Astrocyte (in vitro differentiated cells and primary cell): ENCODE data around the gene ARHGAP24. TPM values are rescaled to one million over a fixed set of nuclear protein-coding genes. Genes with fewer than 3 reads are reported as not detected.

Experiments
- DNase-seq: peaks from one replicate; pipeline ENCODE4 v3.0.0-alpha.2; 2010; ENCODE audit warnings: low read depth
- FAIRE-seq: peaks from 2 replicates; lab custom pipeline; 2011; peaks lifted over from hg19 to GRCh38; lab: Jason Lieb, UNC
- H2AFZ ChIP-seq: 2 replicates; pipeline ENCODE4 v1.6.0; 2012; ENCODE audit warnings: low read depth, low read length, inconsistent platforms
- H3K27ac ChIP-seq: 2 replicates; pipeline ENCODE4 v1.5.1; 2011; ENCODE audit warnings: low read depth, low read length, inconsistent platforms
- H3K27me3 ChIP-seq: 2 replicates; pipeline ENCODE4 v1.6.0; 2011; ENCODE audit warnings: low read length, inconsistent platforms; ENCODE audit not compliant: insufficient read depth
- H3K36me3 ChIP-seq: 2 replicates; pipeline ENCODE4 v1.5.1; 2011; ENCODE audit warnings: low read length, inconsistent platforms; ENCODE audit not compliant: insufficient read depth
- H3K4me1 ChIP-seq: 2 replicates; pipeline ENCODE4 v1.5.1; 2011; ENCODE audit warnings: low read length, inconsistent platforms; ENCODE audit not compliant: insufficient read depth
- H3K4me2 ChIP-seq: 2 replicates; pipeline ENCODE4 v1.6.0; 2012; ENCODE audit warnings: low read length, inconsistent platforms
- H3K4me3 ChIP-seq: 2 replicates; pipeline ENCODE4 v1.5.1; 2011; ENCODE audit warnings: low read depth, mild to moderate bottlenecking, low read length, inconsistent platforms; ENCODE audit not compliant: insufficient read depth
- H3K79me2 ChIP-seq: 2 replicates; pipeline ENCODE4 v1.6.0; 2012; ENCODE audit warnings: mild to moderate bottlenecking, low read length, inconsistent platforms; ENCODE audit not compliant: insufficient read depth
- H3K9ac ChIP-seq: 2 replicates; pipeline ENCODE4 v1.6.0; 2012; ENCODE audit warnings: mild to moderate bottlenecking, low read length, inconsistent platforms
- H3K9me3 ChIP-seq: 2 replicates; pipeline ENCODE4 v1.5.1; 2012; ENCODE audit warnings: low read depth, mild to moderate bottlenecking, low read length, inconsistent platforms; ENCODE audit not compliant: insufficient read depth
- H4K20me1 ChIP-seq: 2 replicates; pipeline ENCODE4 v1.6.0; 2012; ENCODE audit warnings: low read length, inconsistent platforms; ENCODE audit not compliant: insufficient read depth
- H3K27ac Mint-ChIP-seq: one replicate; pipeline ENCODE4 v1.8.0; 2021; ENCODE audit warnings: mild to moderate bottlenecking, mixed read lengths; ENCODE audit not compliant: unreplicated experiment
- H3K27me3 Mint-ChIP-seq: one replicate; pipeline ENCODE4 v1.8.0; 2021; ENCODE audit warnings: low read depth, mixed read lengths; ENCODE audit not compliant: unreplicated experiment
- H3K36me3 Mint-ChIP-seq: one replicate; pipeline ENCODE4 v1.8.0; 2021; ENCODE audit warnings: low read depth, mixed read lengths; ENCODE audit not compliant: unreplicated experiment
- H3K4me1 Mint-ChIP-seq: one replicate; pipeline ENCODE4 v1.8.0; 2021; ENCODE audit warnings: low read depth, mixed read lengths; ENCODE audit not compliant: unreplicated experiment
- H3K4me3 Mint-ChIP-seq: one replicate; pipeline ENCODE4 v1.8.0; 2021; ENCODE audit warnings: mild to moderate bottlenecking, moderate library complexity, mixed read lengths; ENCODE audit not compliant: unreplicated experiment
- H3K9me3 Mint-ChIP-seq: one replicate; pipeline ENCODE4 v1.8.0; 2021; ENCODE audit warnings: mild to moderate bottlenecking, mixed read lengths; ENCODE audit not compliant: unreplicated experiment
- EZH2 ChIP-seq: IDR thresholded peaks from 2 replicates; pipeline ENCODE4 v1.6.1; 2012; ENCODE audit warnings: mild to moderate bottlenecking, low read length, inconsistent platforms; ENCODE audit not compliant: insufficient read depth
- microRNA-seq: library from miRNA; unstranded; fragments of <30 nt; microRNA quantifications from one replicate; pipeline ENCODE4 v1.2.0, GENCODE V29; 2020
- total RNA-seq: library from RNA; stranded (reverse); gene quantifications from 2 replicates; pipeline ENCODE4 v1.2.1, GENCODE V29; 2021
- TF ChIP-seq, protein P1 (sequence below): IDR thresholded peaks from 2 replicates; pipeline ENCODE4 v1.5.1; 2011; ENCODE audit warnings: low read depth, mild to moderate bottlenecking, inconsistent platforms, low read length, moderate library complexity; ENCODE audit not compliant: insufficient read depth

The ARHGAP24 gene
- total RNA-seq, 1 donor from 2014 or later, result 2.1 TPM

DNA sequence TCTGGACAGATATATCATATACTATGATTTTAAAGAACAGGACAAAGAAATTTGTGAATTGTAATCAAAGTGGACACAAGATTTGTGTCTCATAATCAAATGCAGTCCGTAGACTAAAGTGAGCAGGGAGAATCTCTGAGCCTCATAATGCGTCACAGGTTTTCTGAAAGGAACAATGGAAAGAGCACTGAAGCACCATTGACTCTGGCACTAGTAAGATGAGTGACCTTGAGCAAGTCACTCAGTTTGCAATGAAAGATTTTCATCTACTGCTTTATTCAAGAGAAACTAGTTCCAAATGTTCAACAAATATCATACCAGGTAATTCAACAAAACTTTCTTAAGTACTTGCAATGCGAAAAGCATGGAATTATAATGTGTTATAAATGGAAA lies 569.6 kb downstream of the ARHGAP24 start:
- Mint-ChIP-seq H3K4me3 (no peak overlapping the region), H3K4me1 (no peaks in the 10 kb centered on the region), H3K36me3 (no peaks in the 10 kb centered on the region), H3K9me3 (no peaks in the 10 kb centered on the region), H3K27me3 (no peaks in the 10 kb centered on the region), H3K27ac (no peak overlapping the region)
- Histone ChIP-seq H3K9ac (no peak overlapping the region), H3K27ac (no peak overlapping the region), H2AFZ (no peak overlapping the region), H3K4me1 (no peaks in the 10 kb centered on the region), H3K79me2 (no peaks in the 10 kb centered on the region), H3K9me3 (no peaks in the 10 kb centered on the region), H3K36me3 (no peaks in the 10 kb centered on the region), H3K4me3 (no peak overlapping the region), H4K20me1 (no peaks in the 10 kb centered on the region), H3K4me2 (no peak overlapping the region), H3K27me3 (no peaks in the 10 kb centered on the region)
- FAIRE-seq, result peak; percentile 34
- DNase-seq, result no peak
- TF ChIP-seq EZH2, result no peak
- TF ChIP-seq, protein P1, sequence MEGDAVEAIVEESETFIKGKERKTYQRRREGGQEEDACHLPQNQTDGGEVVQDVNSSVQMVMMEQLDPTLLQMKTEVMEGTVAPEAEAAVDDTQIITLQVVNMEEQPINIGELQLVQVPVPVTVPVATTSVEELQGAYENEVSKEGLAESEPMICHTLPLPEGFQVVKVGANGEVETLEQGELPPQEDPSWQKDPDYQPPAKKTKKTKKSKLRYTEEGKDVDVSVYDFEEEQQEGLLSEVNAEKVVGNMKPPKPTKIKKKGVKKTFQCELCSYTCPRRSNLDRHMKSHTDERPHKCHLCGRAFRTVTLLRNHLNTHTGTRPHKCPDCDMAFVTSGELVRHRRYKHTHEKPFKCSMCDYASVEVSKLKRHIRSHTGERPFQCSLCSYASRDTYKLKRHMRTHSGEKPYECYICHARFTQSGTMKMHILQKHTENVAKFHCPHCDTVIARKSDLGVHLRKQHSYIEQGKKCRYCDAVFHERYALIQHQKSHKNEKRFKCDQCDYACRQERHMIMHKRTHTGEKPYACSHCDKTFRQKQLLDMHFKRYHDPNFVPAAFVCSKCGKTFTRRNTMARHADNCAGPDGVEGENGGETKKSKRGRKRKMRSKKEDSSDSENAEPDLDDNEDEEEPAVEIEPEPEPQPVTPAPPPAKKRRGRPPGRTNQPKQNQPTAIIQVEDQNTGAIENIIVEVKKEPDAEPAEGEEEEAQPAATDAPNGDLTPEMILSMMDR, result no peak

DNA sequence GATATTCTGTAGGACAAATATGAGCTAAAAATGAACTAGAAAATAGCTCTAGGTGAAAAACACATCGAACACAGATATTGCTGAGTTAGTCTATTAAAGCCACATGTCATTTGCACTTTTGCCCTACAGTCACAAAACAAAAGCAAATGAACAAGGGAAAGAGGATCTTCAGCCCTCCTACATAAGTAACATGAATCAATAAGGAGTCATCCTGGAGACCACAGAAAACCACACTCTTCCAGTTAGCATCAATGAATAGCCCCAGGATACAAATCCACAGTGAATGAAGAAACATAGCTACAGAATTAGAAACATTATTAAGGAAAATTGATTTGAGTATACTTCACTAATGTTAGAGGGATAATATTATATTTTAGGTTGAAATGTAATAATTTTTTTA lies 573.5 kb downstream of the ARHGAP24 start:
- Mint-ChIP-seq H3K9me3 (no peaks in the 10 kb centered on the region), H3K4me1 (no peaks in the 10 kb centered on the region), H3K4me3 (no peak overlapping the region), H3K36me3 (no peaks in the 10 kb centered on the region), H3K27me3 (no peaks in the 10 kb centered on the region), H3K27ac (no peak overlapping the region)
- no peaks in the 10 kb centered on the region for H4K20me1 ChIP-seq
- no peak overlapping the region for H3K9ac ChIP-seq
- H3K4me2 ChIP-seq, result no peak overlapping the region
- no peak overlapping the region for H2AFZ ChIP-seq
- no peaks in the 10 kb centered on the region for H3K79me2 ChIP-seq
- TF ChIP-seq, protein P1, result no peak
- no peak for TF ChIP-seq EZH2
- H3K4me3 ChIP-seq, result no peak overlapping the region
- H3K9me3 ChIP-seq, result no peaks in the 10 kb centered on the region
- H3K27ac ChIP-seq, result no peak overlapping the region
- H3K27me3 ChIP-seq, result no peaks in the 10 kb centered on the region
- H3K36me3 ChIP-seq, result no peaks in the 10 kb centered on the region
- FAIRE-seq, result no peak
- DNase-seq, result peak; percentile 49
- no peaks in the 10 kb centered on the region for H3K4me1 ChIP-seq

DNA sequence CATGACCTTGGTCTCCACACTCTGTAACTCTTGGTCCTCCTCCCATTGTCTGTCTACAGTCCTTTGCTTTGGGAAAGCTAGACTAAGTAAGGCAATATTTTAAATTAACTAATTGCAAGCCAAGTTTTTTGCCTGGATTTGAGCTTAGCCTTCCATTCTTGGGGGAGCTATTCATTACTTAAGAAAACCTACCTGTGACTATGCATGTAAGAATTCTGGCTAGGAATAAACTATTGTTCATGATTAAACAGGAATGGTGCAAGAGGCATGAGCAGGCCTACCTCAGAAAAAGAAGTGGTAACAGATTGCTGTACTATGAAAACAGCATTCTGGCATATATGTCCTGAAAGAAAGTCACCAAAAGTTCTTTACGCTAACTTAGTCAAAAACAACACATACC lies 575.5 kb downstream of the ARHGAP24 start:
- no peak overlapping the region for H3K27ac Mint-ChIP-seq
- H3K27me3 Mint-ChIP-seq, result no peaks in the 10 kb centered on the region
- Histone ChIP-seq H3K4me3 (no peak overlapping the region), H3K4me2 (no peak overlapping the region), H4K20me1 (no peaks in the 10 kb centered on the region), H3K27ac (no peak overlapping the region), H3K79me2 (no peaks in the 10 kb centered on the region), H3K4me1 (no peaks in the 10 kb centered on the region), H3K36me3 (no peaks in the 10 kb centered on the region), H3K9ac (no peak overlapping the region), H3K9me3 (no peaks in the 10 kb centered on the region), H2AFZ (no peak overlapping the region), H3K27me3 (no peaks in the 10 kb centered on the region)
- no peak for TF ChIP-seq EZH2
- TF ChIP-seq, protein P1, result no peak
- H3K9me3 Mint-ChIP-seq, result no peaks in the 10 kb centered on the region
- no peaks in the 10 kb centered on the region for H3K36me3 Mint-ChIP-seq
- DNase-seq (no peak), FAIRE-seq (no peak)
- H3K4me1 Mint-ChIP-seq, result no peaks in the 10 kb centered on the region
- H3K4me3 Mint-ChIP-seq, result no peak overlapping the region

Small RNA genes lying within 50 kb of the gene (microRNA-seq; reads per million reads assigned to microRNA genes)
- not detected for gene MIR4451
